Stimulated activated naive CD4-positive, alpha-beta T cell treated with Interleukin-2 at 50 U/mL for 16 hours (primary cell): Measurements from ENCODE around the gene NEDD4.
A peak's percentile ranks its signal among the peaks of the same experiment; 100 is the strongest.
"Not testable (repeated sequence)": the region's sequence is repeated elsewhere in the genome, so short reads cannot be mapped to it uniquely, and the experiment has no call there.

ENCODE experiments used
- DNase-seq: peaks from one replicate; lab custom pipeline; 2025; lab: John Stamatoyannopoulos, UW

NEDD4 gene

DNA sequence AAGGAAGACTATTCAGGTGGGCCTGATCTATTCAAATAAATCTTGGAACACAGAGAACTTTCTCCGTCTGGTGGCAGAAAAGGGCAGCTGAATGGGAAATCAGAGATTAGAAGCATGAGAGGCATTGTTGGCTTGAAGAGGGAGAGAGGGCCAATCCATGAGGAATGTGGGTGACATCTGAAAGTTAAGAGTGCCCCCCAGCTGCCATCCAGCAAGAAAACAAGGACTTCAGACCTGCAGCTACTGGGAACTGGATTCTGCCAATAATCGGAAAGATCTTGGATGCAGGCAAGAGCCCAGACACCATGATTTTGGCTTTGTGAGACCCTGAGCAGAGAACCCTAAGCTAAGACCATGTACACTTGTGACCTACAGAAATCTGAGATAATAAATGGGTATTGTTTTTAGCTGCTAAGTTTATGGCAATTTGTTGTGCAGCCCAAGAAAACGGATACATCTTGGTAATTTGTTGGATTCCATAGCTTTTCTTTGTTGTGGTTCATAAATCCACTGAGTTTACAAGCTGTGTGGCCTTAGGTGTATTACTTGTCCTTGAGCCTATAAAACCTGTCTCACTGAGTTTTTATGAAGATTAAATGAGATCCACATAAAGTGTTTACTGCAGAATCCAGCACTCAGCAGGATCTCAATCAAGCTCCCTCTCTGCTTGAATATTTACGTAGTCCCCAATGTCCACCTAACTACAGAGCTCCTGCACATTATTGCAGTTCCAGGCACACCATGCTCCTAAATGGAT lies 168.4 kb downstream of the NEDD4 start:
- no peak for DNase-seq

DNA sequence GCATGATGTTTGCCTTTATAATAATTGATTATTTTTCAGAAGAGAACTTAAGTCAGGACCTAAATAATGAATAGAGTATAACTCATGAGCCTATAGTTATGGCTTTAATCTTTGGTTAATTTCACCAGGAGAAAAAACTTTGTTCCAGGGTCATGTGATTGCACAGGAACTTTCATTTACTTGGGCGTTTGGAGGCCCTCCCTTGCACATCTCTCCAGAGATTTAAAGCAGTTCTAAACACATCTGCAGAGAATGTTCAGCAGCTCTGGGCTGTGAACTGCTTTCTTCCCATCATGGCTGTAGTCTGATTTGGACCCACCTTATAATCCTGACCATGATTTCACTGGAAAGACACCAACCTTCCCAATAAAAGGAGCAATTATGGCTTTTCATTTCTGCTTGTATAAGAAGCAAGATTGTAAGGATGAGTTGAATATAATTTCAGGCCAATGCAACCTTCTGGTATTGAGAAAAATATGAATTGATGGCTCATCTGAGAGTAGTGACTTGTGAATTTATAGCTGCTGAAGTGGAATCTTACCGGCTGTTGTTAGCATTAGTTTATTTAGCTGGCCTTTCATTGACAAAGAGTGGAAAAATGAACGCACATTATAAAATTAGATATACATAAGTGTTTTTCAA lies 169.6 kb downstream of the NEDD4 start:
- no peak for DNase-seq

GRCh38 chr15:55823191-55823670 lies 170.2 kb downstream of the NEDD4 start:
- DNase-seq, result no peak

DNA sequence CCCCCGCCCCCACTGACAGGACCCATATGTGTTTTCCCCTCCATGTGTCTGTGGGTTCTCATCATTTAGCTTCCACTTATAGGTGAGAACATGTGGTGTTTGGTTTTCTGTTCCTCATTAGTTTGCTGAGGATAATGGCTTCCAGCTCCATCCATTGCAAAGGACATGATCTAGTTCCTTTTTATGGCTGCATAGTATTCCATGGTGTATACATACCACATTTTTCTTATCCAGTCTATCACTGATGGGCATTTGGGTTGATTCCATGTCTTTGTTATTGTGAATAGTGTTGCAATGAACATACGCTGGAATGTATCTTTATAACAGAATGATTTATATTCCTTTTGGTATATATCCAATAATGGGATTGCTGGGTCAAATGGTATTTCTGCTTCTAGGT lies 171.7 kb downstream of the NEDD4 start:
- DNase-seq, result not testable (repeated sequence)

GRCh38 chr15:55820043-55820442 lies 173.4 kb downstream of the NEDD4 start:
- DNase-seq, result no peak

DNA sequence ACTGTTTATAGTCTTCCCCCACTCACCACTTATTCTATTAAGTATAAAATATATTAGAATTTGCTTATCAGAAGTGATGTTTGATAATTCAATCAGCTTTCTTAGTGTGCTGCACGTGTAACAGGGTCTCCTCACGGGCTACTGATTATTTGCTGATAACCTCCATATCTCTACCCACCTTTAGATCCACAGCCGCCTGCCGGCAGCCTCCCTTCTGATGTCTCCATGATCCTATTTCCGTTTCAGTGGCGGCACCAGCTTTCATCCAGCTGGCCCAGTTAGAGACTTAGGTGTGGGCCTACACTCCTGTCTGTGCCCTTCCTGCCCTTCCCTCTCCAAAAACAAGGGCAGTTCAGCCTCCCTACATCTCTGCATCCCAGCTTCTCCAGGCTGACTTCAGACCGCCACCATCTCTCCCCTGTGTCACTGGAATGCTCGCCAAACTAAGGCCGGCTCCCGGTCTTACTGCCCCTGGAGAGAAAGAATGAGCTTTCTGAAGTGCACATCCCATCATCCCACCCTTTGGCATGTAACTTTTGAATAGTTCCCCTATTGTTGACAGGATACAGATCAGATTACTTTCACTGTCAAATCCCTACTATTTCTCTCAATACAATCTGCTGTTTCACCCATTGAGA lies 173.9 kb downstream of the NEDD4 start:
- no peak for DNase-seq

DNA sequence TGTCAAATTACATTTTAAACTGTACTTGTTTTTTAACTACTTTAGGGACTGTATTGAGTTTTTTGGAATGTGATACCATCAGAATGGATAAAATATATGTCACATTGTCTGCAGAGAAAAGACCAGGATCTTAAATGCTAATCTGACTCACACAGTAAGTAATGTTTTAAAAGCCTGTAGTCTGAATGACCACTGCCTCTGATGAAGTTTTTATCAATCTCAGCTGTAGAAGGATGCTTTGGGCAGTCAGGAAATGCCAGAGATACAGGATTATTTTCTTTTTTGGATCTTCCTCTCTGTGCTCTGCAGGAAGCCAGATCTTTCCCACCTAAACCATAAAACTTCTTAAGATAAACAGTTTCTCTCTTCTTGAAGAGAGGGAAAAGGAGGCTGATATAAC lies 177.4 kb downstream of the NEDD4 start:
- no peak for DNase-seq

GRCh38 chr15:55802600-55803376 lies 190.6 kb downstream of the NEDD4 start:
- no peak for DNase-seq

GRCh38 chr15:55800216-55800615 lies 193.2 kb downstream of the NEDD4 start:
- DNase-seq, result no peak

DNA sequence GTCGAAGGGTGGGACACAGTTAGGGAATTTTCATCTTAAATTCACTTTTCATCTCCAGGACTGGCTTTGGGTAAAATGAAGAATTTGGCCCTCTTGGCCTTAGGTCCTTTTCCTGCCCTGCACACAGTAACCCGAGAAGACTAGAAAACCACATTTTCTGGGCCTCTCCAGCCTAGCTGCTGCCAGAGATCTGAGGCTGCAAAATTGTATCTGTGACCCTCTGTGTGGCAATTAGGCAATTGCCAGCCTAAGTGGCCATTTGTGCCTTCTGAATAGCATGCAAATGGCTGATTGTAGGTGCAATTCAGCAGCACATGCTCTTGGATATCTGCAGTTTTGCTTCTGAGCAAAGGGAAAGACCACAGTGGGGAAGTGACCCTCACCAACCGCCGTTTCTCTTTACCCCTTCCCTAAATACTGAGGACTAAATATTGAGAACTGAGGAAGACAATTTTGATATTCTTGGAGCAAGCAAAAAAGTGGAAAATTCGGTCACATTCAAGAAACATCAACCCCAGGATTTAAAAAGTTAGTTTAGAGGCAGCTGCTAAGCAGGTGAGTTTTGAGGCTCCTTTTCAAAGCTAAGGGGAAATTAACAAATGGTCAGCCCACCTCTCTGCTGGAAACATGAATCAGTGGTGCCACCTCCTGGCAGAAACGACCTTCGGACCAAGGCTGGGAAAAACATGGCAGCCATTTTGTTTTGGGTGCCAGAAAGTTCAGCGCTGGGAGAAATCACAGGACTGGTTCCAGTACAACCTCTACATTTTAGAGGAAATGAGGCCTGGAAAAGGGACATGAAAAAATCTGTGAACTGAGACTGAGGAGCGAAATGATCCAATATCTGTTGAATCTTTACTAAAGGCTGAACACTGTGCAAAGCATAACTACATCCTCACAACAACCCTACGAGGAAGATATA lies 193.9 kb downstream of the NEDD4 start:
- DNase-seq, result no peak

DNA sequence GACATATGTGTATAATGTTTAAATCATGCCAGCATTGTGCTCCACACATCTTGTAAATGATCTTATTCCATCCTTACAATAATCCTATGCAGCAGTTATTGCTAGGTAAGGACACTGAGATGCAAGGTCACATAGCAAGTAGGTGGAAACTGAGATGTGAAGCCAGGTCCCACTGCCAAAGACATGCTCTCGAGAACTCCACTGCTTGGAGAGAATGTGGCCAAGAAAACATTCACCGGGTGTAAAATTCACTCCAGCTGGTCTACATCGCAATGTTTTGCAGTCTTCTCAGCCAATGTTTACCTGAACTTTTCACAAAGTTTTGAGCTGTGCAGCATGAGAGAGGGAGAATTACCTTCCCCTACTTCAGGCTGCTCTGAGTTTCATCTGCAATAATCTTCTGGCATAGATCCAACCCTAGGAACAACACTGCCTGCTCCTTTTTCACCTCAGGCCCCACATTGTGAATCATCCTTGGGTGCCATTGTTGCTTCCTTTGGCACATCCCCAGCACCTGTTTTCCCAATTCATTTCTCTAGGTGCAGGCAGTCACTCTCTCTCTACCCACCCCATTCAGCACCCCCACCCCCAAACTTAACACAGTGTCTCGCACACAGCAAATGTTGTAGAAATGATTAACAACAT lies 197.0 kb downstream of the NEDD4 start:
- DNase-seq, result no peak

DNA sequence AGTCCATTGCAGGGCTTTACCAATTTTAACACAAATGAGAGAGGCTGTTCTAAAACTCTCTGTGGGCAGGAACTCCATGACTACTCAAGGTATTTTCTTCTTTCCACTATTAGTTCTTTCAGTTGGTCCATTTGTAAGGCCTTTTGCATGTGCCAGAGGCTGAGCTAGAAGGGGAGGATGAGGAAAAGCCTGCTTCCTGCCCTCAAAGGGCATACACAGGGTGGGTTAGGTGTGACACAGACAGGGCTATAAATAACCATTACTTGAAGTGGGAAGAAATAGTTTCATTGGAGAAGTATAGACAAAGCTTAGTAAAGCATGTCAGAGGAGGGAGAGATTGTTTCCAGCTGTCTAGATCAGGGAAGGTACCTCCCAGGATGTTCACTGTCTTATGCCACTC lies 198.4 kb downstream of the NEDD4 start:
- DNase-seq, result no peak

- no peak for DNase-seq
Observed at GRCh38 chr15:55791551-55792400, 201.6 kb downstream of the NEDD4 start.

- peak; percentile 41 for DNase-seq
Observed at GRCh38 chr15:55789066-55789660, 204.2 kb downstream of the NEDD4 start.

DNA sequence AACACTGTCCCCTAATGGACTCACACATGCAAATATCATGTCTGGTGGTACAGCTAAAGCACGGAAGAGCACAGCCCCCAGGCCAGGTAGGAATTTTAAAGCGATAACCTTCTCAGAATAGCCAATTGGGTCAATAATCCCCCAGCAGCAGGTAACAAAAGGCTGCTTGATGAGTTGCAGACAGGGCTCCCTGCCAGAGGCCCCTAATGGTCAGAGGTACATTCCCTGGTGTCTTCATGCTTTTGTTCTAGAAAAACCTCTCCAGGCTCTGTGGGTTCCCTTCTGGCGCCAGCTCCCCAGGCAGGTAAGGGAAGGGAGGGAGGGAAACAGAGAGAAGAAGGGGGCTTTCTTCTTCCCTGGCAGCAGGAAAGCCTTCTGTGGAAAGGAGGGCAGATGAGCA lies 207.1 kb downstream of the NEDD4 start:
- DNase-seq, result no peak

- not testable (repeated sequence) for DNase-seq
Observed at GRCh38 chr15:55785593-55785992, 207.8 kb downstream of the NEDD4 start.

- DNase-seq, result no peak
Observed at GRCh38 chr15:55784286-55784685, 209.1 kb downstream of the NEDD4 start.

GRCh38 chr15:55782901-55783300 lies 210.5 kb downstream of the NEDD4 start:
- no peak for DNase-seq

- DNase-seq, result no peak
Observed at GRCh38 chr15:55780292-55780691, 213.1 kb downstream of the NEDD4 start.
